Epithelial cell of proximal tubule (primary cell): ENCODE results near the gene URB2. TPM values are rescaled to one million over a fixed set of nuclear protein-coding genes. Genes with fewer than 3 reads are reported as not detected.

Experiments
- DNase-seq: peaks from one replicate; pipeline ENCODE4 v3.0.0-alpha.2; 2011; ENCODE audit warnings: low read depth
- H3K4me3 ChIP-seq: 2 replicates; pipeline ENCODE4 v1.5.1; 2011; ENCODE audit warnings: low read depth, mild to moderate bottlenecking, low read length
- total RNA-seq: library from RNA; depleted of rRNA; stranded (reverse); fragments of >200 nt; gene quantifications from 2 replicates; pipeline ENCODE4 v1.2.3, GENCODE V29; 2015
- TF ChIP-seq, protein P1 (sequence below): conservative IDR thresholded peaks from 2 replicates; pipeline ENCODE4 v1.5.1; 2012; ENCODE audit warnings: low read depth, mild to moderate bottlenecking, low read length

Gene URB2
- total RNA-seq, 1 donor from 2014 or later, result 10.3 TPM

DNA sequence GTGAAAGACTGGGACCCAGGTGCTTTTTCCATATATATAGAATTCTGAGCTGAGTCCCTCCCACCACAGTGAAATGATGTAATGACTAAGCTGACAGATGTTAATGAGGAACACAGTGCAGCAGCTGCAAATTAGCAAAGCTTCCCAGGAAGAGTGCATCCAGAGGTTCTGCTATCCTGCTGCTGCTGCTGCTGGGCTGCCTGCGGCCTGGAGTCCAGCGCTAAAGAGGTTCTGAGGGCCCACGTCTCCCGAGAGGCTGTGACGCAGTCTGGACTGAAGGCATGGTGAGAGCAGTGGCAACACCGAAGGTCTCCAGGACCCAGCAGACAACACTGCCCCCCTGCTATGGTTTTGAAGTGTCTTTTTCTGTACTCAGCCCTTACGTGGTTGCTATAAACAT lies 63.9 kb downstream of the URB2 start:
- TF ChIP-seq, protein P1, sequence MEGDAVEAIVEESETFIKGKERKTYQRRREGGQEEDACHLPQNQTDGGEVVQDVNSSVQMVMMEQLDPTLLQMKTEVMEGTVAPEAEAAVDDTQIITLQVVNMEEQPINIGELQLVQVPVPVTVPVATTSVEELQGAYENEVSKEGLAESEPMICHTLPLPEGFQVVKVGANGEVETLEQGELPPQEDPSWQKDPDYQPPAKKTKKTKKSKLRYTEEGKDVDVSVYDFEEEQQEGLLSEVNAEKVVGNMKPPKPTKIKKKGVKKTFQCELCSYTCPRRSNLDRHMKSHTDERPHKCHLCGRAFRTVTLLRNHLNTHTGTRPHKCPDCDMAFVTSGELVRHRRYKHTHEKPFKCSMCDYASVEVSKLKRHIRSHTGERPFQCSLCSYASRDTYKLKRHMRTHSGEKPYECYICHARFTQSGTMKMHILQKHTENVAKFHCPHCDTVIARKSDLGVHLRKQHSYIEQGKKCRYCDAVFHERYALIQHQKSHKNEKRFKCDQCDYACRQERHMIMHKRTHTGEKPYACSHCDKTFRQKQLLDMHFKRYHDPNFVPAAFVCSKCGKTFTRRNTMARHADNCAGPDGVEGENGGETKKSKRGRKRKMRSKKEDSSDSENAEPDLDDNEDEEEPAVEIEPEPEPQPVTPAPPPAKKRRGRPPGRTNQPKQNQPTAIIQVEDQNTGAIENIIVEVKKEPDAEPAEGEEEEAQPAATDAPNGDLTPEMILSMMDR, result no peak
- H3K4me3 ChIP-seq, result no peak overlapping the region
- DNase-seq, result no peak

DNA sequence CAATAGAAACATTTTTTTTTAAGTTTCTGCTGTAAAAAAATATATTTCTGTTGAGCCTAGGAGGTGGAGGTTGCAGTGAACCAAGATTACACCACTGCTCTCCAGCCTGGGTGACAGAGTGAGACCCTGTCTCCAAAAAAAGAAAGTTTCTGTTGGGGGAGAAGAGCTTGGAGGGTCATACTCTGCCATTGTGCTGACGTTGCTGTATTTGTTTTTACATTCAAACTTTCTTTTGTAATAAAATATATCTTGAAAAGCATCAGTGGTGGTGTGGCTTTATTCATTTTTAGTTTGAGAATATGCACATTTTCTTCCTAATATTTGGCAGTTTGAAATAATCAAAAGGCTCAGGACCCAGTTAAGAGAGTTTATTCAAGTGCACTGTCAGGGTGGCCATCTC lies 64.6 kb downstream of the URB2 start:
- TF ChIP-seq, protein P1, result no peak
- no peak for DNase-seq
- no peak overlapping the region for H3K4me3 ChIP-seq

DNA sequence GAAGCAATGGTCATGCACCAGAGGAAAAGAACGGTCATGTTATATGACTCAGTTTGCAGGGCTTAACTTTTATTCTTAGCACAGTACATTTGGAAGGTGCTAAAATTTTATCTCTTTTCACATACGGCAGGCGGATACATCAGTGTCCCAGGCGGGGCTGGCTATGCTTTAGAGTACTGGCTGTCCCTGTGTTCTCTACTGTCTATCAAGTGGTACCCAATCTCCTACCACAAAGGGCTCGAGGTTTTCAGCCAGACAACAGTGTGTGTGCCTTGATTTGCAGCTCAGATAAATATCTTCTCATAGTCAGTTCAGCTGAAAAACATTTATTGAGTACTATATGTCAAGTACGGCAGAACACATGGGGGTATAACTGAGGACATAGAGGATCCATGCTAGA lies 65.3 kb downstream of the URB2 start:
- DNase-seq, result no peak
- TF ChIP-seq, protein P1, result no peak
- H3K4me3 ChIP-seq, result no peak overlapping the region

DNA sequence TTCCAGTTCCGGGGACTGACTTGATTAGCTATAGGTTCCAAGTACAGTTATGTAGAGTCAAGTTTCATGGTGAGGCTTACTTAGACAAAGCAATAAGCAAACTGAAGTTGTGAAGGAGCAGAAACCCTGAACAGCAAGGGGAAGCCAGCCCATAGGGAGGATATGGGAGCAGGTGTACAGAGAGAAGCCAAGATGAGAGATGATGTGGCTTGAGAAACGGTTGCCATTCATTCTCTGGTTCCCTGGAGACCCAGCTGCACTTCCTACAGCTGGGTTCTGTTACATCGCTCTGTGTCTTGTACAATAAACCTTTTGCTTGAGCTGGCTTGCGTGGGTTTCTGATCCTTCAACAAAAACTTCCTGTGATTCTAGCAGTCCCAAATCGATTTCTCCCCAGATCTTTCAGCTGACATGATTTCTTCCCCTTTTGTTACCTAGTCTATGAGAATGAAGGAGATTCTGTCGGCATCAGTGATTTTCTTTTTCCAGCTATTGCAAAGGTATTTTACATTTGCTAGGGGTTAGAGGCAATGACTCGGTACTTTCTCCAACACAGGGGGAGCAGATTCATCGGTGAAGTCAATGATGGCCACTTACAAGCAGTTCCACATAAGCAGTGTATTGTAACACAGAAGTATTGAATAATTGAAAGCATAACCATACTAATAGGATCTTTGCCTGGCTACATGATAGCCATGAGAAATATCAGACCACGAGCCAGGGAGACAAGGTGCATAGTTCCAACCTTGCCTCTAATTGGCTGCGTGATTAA lies 67.3 kb downstream of the URB2 start:
- DNase-seq, result no peak

DNA sequence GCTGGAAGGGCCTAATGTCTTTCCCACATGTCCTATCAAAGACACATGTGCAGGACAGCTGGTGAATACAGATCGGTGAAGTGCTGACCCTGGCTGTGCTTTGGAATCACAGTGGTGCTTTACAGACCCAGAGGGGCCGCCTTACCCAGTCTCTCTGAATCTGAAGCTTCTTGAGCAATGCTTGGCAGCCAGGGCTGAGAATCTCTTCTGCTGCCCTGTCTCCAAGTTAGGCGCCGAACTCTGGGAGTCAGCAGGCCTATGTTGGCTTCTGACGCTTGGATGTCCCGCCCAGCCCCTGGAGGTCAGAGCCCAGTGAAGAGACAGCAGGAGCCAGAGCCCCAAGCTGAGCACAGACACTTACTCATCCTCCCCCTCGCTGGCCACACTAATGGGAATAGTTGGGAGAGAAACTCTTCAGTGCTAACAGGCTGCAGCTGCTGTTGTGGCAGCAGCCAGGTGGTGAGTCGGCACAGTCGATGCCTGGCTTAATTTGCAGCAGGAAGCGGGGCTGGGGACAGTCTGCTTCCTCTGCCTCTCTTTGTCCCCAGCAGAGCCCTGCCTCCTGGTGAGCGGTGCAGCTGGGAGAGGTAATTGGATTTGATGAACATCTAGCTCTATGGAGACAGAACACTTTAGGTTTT lies 68.1 kb downstream of the URB2 start:
- H3K4me3 ChIP-seq, result no peak overlapping the region
- TF ChIP-seq, protein P1, result no peak
- no peak for DNase-seq

More for the DNA sequence above, 67.3 kb downstream of the URB2 start:
- H3K4me3 ChIP-seq, result no peak overlapping the region
- TF ChIP-seq, protein P1, result no peak

DNA sequence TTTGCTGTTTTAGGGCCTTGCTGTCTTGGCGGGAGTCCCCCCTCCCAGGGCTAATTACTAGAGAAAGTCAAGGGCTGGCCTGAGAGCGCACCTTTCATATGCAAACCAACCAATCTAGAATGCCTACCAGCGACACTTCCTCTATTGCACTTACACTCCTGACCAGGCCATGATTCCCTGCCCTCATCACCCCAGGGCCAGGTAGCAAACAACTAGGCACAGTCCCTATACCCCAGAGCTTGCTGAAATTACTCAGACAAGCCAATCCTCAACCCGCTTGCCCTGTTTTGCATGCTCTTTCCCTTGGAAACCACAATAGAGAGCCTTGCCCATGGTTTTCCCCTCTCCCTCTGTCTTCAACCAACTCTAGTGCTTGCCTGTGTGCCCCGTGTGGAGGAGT lies 70.3 kb downstream of the URB2 start:
- DNase-seq, result no peak
- no peak overlapping the region for H3K4me3 ChIP-seq
- TF ChIP-seq, protein P1, result no peak
